ENCODE measurements around the gene MSH5.
"Not testable (repeated sequence)": the region's sequence is repeated elsewhere in the genome, so short reads cannot be mapped to it uniquely, and the experiment has no call there.

Gene MSH5

GRCh38 chr6:31780507-31781243 is 40.9 kb downstream of the MSH5 start:
- no peak for DNase-seq

DNA sequence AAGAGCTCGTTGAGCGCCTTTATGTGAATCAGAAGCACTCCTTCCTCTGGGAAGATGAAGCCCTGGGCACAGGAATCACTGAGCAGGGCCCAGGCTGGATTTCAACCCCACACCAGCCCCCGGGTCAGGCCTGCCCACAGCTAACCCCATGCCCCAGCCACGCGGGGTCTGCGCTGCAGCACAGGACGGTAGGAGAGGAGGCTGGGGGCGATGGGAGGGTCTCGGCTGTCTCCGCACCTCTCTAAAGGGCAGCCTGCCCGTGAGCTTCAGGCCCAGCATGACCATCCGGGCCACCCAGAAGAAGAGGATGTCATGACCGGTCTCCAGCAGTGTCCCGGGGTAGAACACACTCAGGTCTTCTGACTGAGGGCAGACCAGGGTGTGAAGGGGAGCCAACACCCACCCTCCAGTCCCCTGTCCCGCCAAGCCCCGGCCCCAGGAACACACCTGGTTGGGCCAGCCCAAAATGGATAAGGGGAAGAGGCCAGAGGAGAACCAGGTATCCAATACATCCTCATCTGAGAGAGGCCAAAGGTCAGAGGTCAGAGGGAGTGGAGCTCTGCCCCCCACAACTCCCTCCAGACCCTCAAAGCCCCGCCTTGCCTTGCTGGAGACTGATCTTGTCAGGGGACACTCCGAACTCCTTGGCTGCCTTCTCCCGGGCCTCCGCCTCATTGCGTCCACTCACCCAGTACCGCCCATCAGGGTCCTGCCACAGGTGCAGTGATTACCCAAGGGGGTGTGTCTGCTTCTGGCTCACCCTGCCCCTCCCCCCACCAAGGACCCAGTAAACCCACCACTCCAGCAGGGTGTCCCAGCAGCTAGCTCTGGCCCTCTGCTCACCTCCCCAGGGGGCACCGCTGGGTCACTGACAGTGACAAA is 41.7 kb downstream of the MSH5 start:
- no peak for DNase-seq

DNA sequence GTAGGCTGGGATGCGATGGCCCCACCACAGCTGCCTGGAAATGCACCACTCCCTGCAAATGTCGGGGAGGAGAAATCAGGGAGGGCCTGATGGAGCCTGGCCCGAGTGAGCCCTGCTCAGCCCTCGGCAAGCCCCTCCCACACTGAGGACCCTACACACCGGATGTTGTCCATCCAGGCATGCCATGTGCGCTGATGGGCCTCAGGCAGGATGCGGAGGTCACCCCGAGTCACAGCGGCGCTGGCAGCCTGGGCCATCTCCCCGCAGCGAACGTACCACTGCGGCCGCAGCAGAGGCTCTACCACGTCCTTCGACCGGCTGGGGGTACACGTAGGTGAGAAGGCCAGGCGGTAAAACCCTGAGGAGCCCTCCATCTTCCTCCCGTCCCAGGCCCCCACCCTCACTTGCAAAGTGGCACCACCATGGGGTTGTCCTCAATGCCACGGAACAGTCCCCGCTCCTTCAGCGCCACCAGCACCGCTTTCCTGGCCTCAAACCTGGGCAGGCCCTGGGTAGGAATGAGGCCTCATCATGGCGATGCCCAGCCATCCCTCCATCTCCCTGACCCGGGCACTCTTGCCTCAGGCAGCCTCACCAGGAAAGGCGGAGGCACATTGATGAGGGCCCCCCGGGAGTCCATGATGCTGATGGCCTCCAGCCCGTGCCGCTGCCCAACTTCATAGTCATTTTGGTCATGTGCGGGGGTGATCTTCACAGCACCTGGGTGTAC is 42.5 kb downstream of the MSH5 start:
- DNase-seq: no peak

DNA sequence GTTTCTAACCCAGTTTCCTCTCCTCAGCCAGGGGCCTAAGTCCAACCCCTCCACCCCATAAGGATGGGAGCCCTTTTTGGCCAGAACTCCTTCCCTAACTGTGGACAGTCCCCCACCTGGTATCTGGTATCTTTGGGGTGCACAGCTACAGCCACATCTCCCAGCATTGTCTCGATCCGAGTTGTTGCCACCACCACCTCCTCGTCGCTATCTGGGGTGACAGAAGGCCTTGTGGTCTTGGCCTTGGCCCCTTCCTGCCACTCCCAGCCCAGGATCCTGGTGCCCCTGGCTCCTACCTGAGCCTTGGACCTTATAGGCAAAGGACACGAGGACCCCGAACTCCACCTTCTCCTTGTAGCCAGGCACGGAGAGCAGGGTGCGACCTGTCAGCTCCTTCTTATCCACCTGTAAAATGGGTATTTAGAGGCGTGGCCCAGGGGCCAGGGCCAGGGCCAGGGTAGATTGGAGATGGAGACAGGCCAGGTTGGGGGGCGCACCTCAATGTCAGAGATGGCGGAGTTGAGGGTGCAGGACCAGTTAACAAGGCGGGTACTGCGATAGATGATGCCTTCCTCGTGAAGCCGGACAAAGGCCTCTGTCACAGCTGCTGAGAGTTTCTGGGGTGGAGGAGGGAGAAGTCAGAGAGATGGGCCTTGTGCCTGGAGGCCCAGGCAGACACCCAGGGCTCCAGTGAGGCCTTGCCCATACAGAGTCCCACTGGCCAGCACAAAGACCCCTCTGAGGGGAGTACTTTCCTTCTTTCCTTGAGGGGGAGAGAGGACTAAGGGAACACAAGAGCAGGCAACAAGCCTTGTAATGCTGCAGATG is 44.5 kb downstream of the MSH5 start:
- no peak for DNase-seq

GRCh38 chr6:31785475-31785874 is 45.7 kb downstream of the MSH5 start:
- no peak for DNase-seq

DNA sequence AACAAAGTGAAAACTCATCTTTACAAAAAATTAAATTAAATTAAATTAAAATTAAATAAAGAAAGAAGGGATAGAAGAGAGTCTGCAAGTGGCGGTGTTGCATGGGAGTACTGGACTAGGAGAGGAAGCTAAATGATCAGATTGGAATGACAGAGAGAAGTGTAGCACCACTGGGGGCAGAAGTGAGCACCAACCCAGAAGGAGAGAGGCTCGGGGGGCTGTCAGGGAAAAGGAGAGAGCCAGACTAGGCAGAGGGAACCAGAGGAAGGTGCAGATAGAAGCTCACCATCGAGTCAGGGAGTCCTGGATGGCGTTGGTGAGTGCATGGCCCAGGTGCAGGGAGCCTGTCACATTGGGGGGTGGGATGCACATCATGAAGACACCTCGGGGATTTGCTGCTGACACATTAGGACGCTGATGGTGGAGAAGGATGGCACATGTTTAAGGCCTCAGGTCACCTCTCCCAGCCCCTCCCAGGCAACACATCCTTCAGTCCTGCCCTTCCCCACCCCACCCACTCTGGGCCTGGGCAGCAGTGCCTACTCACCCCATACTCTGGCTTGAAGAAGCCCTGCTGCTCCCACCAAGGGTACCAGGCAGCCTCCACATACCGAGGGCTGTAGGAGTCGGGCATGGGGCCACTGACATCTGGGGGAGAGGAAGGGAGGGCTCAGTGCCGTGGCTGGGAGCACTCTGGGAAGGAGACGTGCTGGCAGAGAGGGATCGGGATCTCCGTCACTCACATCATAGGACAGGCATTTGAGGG is 51.7 kb downstream of the MSH5 start:
- DNase-seq: peak; percentile 66

DNA sequence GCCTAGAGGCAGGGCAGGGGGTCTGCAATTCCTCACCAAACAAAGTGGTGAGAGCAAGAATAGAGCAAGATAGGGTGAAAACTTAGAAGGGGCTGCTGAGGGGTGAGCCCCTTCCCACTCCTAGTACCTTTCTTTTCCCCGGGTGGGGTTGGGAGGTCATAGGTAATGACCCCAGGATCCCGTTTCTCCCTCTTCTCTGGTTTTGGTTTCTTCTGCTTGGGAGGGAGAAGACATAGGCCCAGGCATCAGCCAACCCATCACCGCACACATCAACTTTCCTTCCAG is 52.2 kb downstream of the MSH5 start:
- DNase-seq: no peak

DNA sequence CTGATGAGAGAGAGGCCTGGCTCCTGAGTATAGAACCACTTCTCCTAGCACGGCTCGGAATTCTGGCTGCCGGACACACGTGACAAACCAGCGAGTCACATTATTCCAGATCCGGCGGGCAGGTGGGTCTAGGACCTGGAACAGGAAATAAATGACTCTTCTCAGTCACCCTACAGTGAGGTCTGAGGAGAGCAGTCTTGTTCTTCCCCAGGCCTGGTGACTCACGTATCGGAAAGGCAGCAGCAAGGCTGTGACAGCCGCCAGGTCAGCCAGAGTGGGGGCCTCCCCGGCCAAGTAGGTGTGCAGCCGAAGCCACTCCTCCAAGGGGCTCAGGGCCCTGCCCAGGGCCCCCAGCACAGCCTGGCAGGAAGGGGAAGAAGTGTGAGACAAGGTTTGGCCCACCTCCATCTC is 53.0 kb downstream of the MSH5 start:
- peak; percentile 31 for DNase-seq

DNA sequence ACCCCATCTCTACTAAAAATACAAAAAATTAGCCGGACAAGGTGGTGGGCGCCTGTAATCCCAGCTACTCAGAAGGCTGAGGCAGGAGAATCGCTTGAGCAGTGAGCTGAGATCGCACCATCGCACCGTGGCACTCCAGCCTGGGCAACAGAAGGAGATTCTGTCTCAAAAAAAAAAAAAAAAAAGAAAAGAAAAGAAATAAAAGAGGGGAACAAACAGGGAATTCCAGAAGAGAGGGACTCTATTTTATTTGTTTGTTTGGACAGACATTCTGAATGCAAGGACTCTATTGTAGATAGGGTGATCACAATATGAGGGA is 54.1 kb downstream of the MSH5 start:
- not testable (repeated sequence) for DNase-seq

DNA sequence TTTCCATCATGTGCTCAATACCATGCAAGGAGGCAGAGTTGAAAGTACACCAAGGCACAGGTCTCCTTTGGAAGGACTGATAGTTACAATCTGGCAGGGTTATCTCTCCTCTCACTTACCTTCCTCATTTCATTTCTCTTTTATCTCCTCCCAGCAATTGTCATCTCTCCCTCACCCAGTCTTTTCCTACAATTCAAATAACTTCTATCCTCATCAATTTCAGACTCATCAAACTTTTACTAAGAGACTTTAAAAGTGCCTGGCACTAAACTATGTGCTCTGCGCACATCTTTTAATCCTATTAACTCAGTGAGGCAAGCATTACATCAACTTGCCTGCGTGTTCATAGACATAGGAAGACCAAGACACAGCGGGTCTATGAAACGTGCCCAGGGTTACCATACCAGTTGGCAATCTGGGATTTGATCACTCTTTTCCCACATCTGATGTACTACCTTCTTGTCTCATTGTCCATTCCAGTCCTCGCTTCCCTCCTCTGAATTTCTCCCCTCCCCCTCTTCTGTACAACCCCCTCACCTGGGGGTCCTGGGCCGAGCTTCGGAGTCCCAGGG is 54.6 kb downstream of the MSH5 start:
- peak; percentile 37 for DNase-seq

DNA sequence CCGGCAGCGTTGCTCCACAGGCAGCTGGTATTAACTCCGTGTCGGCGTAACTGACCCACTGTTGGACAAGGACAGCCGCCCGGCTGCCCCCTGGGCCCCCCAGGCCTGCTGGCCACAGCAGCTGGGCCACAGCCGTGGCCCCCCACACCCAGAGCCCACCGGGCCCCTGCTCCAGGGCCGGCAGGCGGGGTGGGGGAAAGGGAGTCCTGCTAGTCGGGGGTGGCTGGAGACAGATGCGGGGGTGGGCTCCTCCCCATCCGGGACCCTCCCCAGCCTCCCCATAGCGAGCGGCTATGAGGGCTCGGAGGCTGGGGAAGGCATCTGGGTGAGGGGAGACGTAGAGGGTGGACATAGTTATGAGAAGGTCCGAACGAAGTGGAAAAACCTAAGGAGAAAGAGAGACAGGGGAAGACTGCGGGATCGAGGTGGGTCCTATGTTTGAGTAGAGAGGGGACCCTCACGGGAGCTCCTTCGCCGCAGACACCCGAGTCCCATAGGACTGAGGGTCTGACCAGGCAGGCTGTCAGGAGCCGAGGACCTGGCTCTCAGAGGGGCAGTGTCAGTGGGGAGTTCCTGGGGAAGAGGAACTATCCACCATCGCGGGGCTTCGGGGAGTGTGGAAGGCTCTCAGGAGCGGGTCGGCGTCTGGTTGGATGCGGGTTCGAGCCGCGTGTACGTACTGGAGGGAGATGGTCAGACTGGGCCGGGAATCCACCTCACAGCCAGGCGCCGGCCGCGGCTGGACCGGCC is 55.2 kb downstream of the MSH5 start:
- no peak for DNase-seq

DNA sequence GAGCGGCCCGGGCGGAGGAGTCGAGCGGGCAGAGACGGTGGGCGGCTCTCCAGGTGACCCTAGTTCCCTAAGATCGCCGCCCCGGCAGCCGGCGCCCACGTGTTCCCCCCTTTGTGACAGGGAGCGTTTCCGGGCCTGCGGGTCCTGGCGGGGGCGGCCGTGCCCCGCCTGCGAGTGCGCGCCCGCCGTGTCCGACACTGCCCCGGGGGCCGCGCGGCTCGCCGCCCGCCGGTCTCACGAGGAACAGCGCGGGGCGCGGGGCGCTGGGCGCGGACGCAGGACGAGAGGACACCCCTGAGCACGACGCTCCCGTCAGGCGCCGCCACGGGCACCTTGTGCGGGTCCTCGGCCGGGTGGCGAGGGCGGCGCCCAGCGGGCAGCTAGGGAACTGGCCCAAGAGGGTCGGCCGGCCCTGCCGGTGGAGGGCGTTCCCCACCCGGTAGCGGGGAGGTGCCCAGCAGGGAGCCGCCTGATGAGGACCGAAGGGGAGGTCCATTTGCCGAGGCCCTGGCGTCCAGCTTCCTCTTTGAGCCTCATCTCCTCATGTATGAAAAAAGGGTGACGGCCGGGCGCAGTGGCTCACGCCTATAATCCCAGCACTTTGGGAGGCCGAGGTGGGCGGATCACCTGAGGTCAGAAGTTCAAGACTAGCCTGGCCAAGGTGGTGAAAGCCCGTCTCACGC is 56.0 kb downstream of the MSH5 start, which contains the start of gene VARS1:
Gene VARS1 (minus strand): TSS at position 137 of the 683 bp plus-strand sequence. CDS start 535 bp downstream, outside the sequence.
- peak; percentile 91 for DNase-seq

DNA sequence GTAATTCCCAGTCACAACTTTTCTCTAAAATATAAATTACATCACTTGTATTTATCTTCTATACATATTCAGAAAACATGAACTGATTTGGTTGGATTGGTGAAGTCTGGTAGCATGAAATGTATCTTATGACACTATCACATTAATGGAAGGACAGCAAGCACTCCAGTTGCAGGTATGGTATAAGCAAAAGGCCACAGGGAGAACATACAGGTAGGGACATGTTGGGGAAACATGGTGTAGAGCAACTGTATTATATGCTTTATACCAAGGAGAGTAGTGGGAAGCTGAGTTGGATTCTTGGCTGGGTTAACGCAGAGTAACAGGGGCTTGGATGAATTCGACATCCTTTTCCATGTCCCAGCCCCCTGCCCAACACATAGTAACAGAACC is 57.2 kb downstream of the MSH5 start:
- no peak for DNase-seq

- DNase-seq: no peak
These were observed 57.8 kb downstream of the MSH5 start for GRCh38 chr6:31797588-31797987.

DNA sequence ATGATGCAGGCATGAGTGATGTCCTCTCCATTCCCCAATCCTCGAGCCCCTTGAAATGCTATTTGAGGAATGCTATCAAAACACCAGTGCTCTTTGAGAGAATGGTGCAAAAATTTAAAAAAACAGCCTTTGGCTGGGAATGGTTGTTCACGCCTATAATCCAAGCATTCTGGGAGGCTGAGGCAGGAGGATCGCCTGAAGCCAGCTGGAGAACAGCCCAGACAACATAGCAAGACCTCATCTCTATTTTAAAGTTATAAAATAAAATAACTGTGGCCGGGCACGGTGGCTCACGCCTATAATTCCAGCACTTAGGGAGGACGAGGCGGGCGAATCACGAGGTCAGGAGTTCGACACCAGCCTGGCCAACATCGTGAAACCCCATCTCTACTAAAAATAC is 60.0 kb downstream of the MSH5 start:
- DNase-seq: no peak

GRCh38 chr6:31801031-31801927 is 61.5 kb downstream of the MSH5 start:
- not testable (repeated sequence) for DNase-seq

DNA sequence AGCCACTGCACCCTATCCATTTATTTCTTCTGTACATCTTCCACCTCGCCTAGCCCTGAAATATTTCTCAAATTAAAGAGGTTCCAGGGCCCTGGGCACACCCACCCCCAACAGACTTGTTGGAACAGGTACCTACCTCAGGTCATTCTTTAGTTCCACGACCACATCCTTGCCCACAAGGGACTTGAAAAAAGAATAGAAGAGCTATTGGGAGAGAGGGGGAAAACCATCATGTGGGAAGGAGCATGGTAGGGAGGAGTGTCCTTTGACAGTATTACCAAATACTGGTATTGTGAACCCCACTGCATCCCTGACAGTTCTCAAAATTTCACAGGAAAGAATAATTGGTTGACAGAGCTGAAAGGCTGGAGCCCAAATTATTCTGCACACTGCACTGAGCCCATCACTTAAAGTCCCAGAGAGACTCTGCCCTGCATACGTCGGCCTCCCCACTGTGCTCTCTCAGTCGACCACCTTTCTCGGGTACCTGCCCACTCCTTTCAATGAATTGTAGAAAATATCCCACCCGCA is 66.2 kb downstream of the MSH5 start:
- no peak for DNase-seq

- DNase-seq: peak; percentile 95
These were observed 66.9 kb downstream of the MSH5 start, which contains the start of gene LSM2 for GRCh38 chr6:31806470-31807272. Gene LSM2, minus strand, starts transcription at chr6:31806966. Its CDS starts 209 bp downstream, at chr6:31806757.
